ENCODE results near the gene MRPL20. TPM values are rescaled to one million over a fixed set of nuclear protein-coding genes. Genes with fewer than 3 reads are reported as not detected.

MRPL20 gene
- total and polyA plus RNA-seq, 2 donors: 119 to 140 TPM

- Histone ChIP-seq H3K4me3 (ENCODE audit: low read length in 2 of 2) (no peak within 1 kb of the TSS), H3K4me1 (ENCODE audit: control insufficient read depth in 2 of 2, insufficient read depth in 2 of 2, low read length in 2 of 2) (peaks cover 0 to 16% of the 10 kb centered on the region in 2 donors), H3K27ac (ENCODE audit: low read depth in 1 of 2, low read length in 1 of 2) (peak within 1 kb of the TSS in 1 of 2 donors; percentile 11), H3K9me3 (ENCODE audit: control insufficient read depth in 2 of 2, insufficient read depth in 1 of 2, low read length in 1 of 2) (peaks cover 0 to 2% of the 10 kb centered on the region in 2 donors), H3K27me3 (ENCODE audit: control insufficient read depth in 2 of 2, insufficient read depth in 1 of 2, low read length in 1 of 2) (peaks cover 68 to 89% of the 10 kb centered on the region in 2 donors), H3K36me3 (ENCODE audit: control insufficient read depth in 2 of 2, insufficient read depth in 2 of 2, low read length in 1 of 2) (no peaks in the 10 kb centered on the region)
- WGBS: 38% methylated on average over 29 of the region's 29 CpGs
- DNase-seq (ENCODE audit: low read depth in 6 of 9, low spot score in 9 of 9): no peak
These were observed 48.4 kb downstream of the MRPL20 start, which contains the start of gene MXRA8 for GRCh38 chr1:1358433-1359271. MXRA8 (minus strand) TSS chr1:1358555; CDS start chr1:1358504, 51 bp downstream.

GRCh38 chr1:1357871-1358432 lies 49.1 kb downstream of the MRPL20 start:
- no peak overlapping the region for H3K4me3 ChIP-seq (ENCODE audit: low read length in 2 of 2)
- peaks cover 0 to 20% of the 10 kb centered on the region in 2 donors for H3K4me1 ChIP-seq (ENCODE audit: control insufficient read depth in 2 of 2, insufficient read depth in 2 of 2, low read length in 2 of 2)
- 28% methylated on average over 18 of the region's 18 CpGs for WGBS
- peaks cover 0 to 2% of the 10 kb centered on the region in 2 donors for H3K9me3 ChIP-seq (ENCODE audit: control insufficient read depth in 2 of 2, insufficient read depth in 1 of 2, low read length in 1 of 2)
- no peak for DNase-seq (ENCODE audit: low read depth in 6 of 9, low spot score in 9 of 9)
- H3K27ac ChIP-seq (ENCODE audit: low read depth in 1 of 2, low read length in 1 of 2): no peak overlapping the region
- H3K36me3 ChIP-seq (ENCODE audit: control insufficient read depth in 2 of 2, insufficient read depth in 2 of 2, low read length in 1 of 2): no peaks in the 10 kb centered on the region
- H3K27me3 ChIP-seq (ENCODE audit: control insufficient read depth in 2 of 2, insufficient read depth in 1 of 2, low read length in 1 of 2): peaks cover 75 to 93% of the 10 kb centered on the region in 2 donors

- no peaks in the 10 kb centered on the region for H3K36me3 ChIP-seq (ENCODE audit: control insufficient read depth in 2 of 2, insufficient read depth in 2 of 2, low read length in 1 of 2)
- H3K27ac ChIP-seq (ENCODE audit: low read depth in 1 of 2, low read length in 1 of 2): no peak overlapping the region
- no peak overlapping the region for H3K4me3 ChIP-seq (ENCODE audit: low read length in 2 of 2)
- DNase-seq (ENCODE audit: low read depth in 6 of 9, low spot score in 9 of 9): no peak
- H3K27me3 ChIP-seq (ENCODE audit: control insufficient read depth in 2 of 2, insufficient read depth in 1 of 2, low read length in 1 of 2): peaks cover 84 to 99% of the 10 kb centered on the region in 2 donors
- H3K9me3 ChIP-seq (ENCODE audit: control insufficient read depth in 2 of 2, insufficient read depth in 1 of 2, low read length in 1 of 2): peaks cover 0 to 4% of the 10 kb centered on the region in 2 donors
- WGBS: 81% methylated on average over 26 of the region's 26 CpGs
- peaks cover 0 to 20% of the 10 kb centered on the region in 2 donors for H3K4me1 ChIP-seq (ENCODE audit: control insufficient read depth in 2 of 2, insufficient read depth in 2 of 2, low read length in 2 of 2)
These were observed 50.2 kb downstream of the MRPL20 start for GRCh38 chr1:1356796-1357401.

GRCh38 chr1:1356166-1356795 lies 50.8 kb downstream of the MRPL20 start:
- no peak overlapping the region for H3K4me3 ChIP-seq (ENCODE audit: low read length in 2 of 2)
- peaks cover 0 to 4% of the 10 kb centered on the region in 2 donors for H3K9me3 ChIP-seq (ENCODE audit: control insufficient read depth in 2 of 2, insufficient read depth in 1 of 2, low read length in 1 of 2)
- peaks cover 83 to 99% of the 10 kb centered on the region in 2 donors for H3K27me3 ChIP-seq (ENCODE audit: control insufficient read depth in 2 of 2, insufficient read depth in 1 of 2, low read length in 1 of 2)
- WGBS: 64% methylated on average over 8 of the region's 8 CpGs
- peaks cover 0 to 20% of the 10 kb centered on the region in 2 donors for H3K4me1 ChIP-seq (ENCODE audit: control insufficient read depth in 2 of 2, insufficient read depth in 2 of 2, low read length in 2 of 2)
- no peak overlapping the region for H3K27ac ChIP-seq (ENCODE audit: low read depth in 1 of 2, low read length in 1 of 2)
- no peaks in the 10 kb centered on the region for H3K36me3 ChIP-seq (ENCODE audit: control insufficient read depth in 2 of 2, insufficient read depth in 2 of 2, low read length in 1 of 2)
- no peak for DNase-seq (ENCODE audit: low read depth in 6 of 9, low spot score in 9 of 9)

- Histone ChIP-seq H3K9me3 (ENCODE audit: control insufficient read depth in 2 of 2, insufficient read depth in 1 of 2, low read length in 1 of 2) (peaks cover 0 to 4% of the 10 kb centered on the region in 2 donors), H3K27ac (ENCODE audit: low read depth in 1 of 2, low read length in 1 of 2) (no peak overlapping the region), H3K4me1 (ENCODE audit: control insufficient read depth in 2 of 2, insufficient read depth in 2 of 2, low read length in 2 of 2) (peaks cover 0 to 20% of the 10 kb centered on the region in 2 donors), H3K27me3 (ENCODE audit: control insufficient read depth in 2 of 2, insufficient read depth in 1 of 2, low read length in 1 of 2) (peaks cover 81 to 91% of the 10 kb centered on the region in 2 donors), H3K4me3 (ENCODE audit: low read length in 2 of 2) (no peak overlapping the region), H3K36me3 (ENCODE audit: control insufficient read depth in 2 of 2, insufficient read depth in 2 of 2, low read length in 1 of 2) (no peaks in the 10 kb centered on the region)
- no peak for DNase-seq (ENCODE audit: low read depth in 6 of 9, low spot score in 9 of 9)
- 5% methylated on average over 52 of the region's 52 CpGs for WGBS
These were observed 51.7 kb downstream of the MRPL20 start for GRCh38 chr1:1355416-1355815.

GRCh38 chr1:1354271-1355247 lies 52.5 kb downstream of the MRPL20 start:
- peaks cover 75 to 83% of the 10 kb centered on the region in 2 donors for H3K27me3 ChIP-seq (ENCODE audit: control insufficient read depth in 2 of 2, insufficient read depth in 1 of 2, low read length in 1 of 2)

GRCh38 chr1:1353389-1354151 lies 53.5 kb downstream of the MRPL20 start:
- Histone ChIP-seq H3K36me3 (ENCODE audit: control insufficient read depth in 2 of 2, insufficient read depth in 2 of 2, low read length in 1 of 2) (no peaks in the 10 kb centered on the region), H3K27ac (ENCODE audit: low read depth in 1 of 2, low read length in 1 of 2) (no peak overlapping the region), H3K9me3 (ENCODE audit: control insufficient read depth in 2 of 2, insufficient read depth in 1 of 2, low read length in 1 of 2) (peaks cover 0 to 4% of the 10 kb centered on the region in 2 donors), H3K4me3 (ENCODE audit: low read length in 2 of 2) (no peak overlapping the region), H3K27me3 (ENCODE audit: control insufficient read depth in 2 of 2, insufficient read depth in 1 of 2, low read length in 1 of 2) (peaks cover 70 to 75% of the 10 kb centered on the region in 2 donors), H3K4me1 (ENCODE audit: control insufficient read depth in 2 of 2, insufficient read depth in 2 of 2, low read length in 2 of 2) (peaks cover 0 to 11% of the 10 kb centered on the region in 2 donors)
- no peak for DNase-seq (ENCODE audit: low read depth in 6 of 9, low spot score in 9 of 9)
- 27% methylated on average over 28 of the region's 28 CpGs for WGBS

More at GRCh38 chr1:1354271-1355247, 52.5 kb downstream of the MRPL20 start:
- H3K27ac ChIP-seq (ENCODE audit: low read depth in 1 of 2, low read length in 1 of 2): no peak overlapping the region
- H3K4me3 ChIP-seq (ENCODE audit: low read length in 2 of 2): no peak overlapping the region
- H3K36me3 ChIP-seq (ENCODE audit: control insufficient read depth in 2 of 2, insufficient read depth in 2 of 2, low read length in 1 of 2): no peaks in the 10 kb centered on the region
- H3K9me3 ChIP-seq (ENCODE audit: control insufficient read depth in 2 of 2, insufficient read depth in 1 of 2, low read length in 1 of 2): peaks cover 0 to 4% of the 10 kb centered on the region in 2 donors
- no peak for DNase-seq (ENCODE audit: low read depth in 6 of 9, low spot score in 9 of 9)
- peaks cover 0 to 20% of the 10 kb centered on the region in 2 donors for H3K4me1 ChIP-seq (ENCODE audit: control insufficient read depth in 2 of 2, insufficient read depth in 2 of 2, low read length in 2 of 2)
- 9% methylated on average over 116 of the region's 116 CpGs for WGBS

Data from thymus (tissue), 11 donors.